Smooth muscle cell of trachea (primary cell): Measurements from ENCODE around the gene B3GALT5. TPM values are rescaled to one million over a fixed set of nuclear protein-coding genes. Genes with fewer than 3 reads are reported as not detected.

ENCODE experiments used
- total RNA-seq: library from RNA; depleted of rRNA; stranded (reverse); fragments of >200 nt; gene quantifications from 2 replicates; pipeline ENCODE4 v1.2.1, GENCODE V29; 2014

The B3GALT5 gene, protein sequence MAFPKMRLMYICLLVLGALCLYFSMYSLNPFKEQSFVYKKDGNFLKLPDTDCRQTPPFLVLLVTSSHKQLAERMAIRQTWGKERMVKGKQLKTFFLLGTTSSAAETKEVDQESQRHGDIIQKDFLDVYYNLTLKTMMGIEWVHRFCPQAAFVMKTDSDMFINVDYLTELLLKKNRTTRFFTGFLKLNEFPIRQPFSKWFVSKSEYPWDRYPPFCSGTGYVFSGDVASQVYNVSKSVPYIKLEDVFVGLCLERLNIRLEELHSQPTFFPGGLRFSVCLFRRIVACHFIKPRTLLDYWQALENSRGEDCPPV
- 0.15 and 0.17 TPM in 2 replicates for total RNA-seq

DNA sequence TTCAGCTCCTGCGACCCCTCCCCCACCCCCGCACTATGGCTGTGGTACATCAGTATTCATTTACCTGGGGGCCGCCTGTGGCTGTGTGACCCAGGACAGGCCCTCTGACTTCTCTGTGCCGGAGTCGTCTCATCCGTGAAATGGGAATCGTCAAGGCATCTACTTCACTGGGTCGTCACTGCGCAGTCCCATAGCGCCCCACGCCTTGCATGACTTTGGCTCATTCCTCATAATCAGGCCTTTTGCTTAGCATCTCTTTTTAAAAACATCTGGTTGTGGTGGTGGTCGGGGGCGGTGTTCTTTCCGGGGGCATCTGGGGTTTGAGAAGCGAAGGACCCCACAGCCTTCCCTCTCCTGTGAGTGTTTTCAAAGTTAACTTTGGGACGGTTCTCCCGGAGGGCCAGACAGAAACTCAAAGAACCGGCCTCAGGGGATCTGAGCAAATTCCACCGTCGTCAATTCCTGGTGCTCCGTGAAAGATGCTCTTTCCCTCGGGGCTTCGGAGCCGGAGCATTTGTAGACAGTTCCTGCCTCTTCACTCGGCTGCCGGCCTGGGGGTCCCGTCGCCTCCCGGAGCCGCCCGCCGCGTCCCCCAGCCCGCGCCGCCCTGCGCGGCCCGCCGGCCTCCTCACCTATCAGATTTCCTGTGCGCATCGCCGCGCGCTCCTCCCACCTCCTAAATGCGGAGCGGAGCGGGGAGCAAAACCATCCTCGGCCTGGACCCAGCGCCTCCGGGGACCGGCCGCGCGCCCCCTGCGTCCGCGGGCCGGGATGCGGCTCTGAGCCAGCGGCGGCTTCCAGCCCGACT is at the start of gene B3GALT5:
Gene B3GALT5 (plus strand): TSS at position 708 of the 808 bp plus-strand sequence. CDS start 47,620 bp downstream, outside the sequence.

Other genes with a start within 250 kb of the B3GALT5 start
- 0.66 and 0.87 TPM in 2 replicates for gene LCA5L, start 167.2 kb upstream of the B3GALT5 start, total RNA-seq
- gene SH3BGR, start 161.0 kb upstream of the B3GALT5 start, total RNA-seq: 2.2 and 2.8 TPM in 2 replicates
- not detected in 2 replicates for gene IGSF5, start 132.2 kb downstream of the B3GALT5 start, total RNA-seq